Smooth muscle cell (in vitro differentiated cells): ENCODE measurements around the gene NAA30. TPM values are rescaled to one million over a fixed set of nuclear protein-coding genes. Genes with fewer than 3 reads are reported as not detected.

Experiments
- DNase-seq: peaks from one replicate; lab custom pipeline; 2025; ENCODE audit not compliant: unreplicated experiment; lab: John Stamatoyannopoulos, UW
- H2AFZ ChIP-seq: fragments of 200-600 bp; sonication (generic); 2 replicates; pipeline ENCODE4 v1.6.0; 2016; ENCODE audit warnings: antibody characterized with exemption, low read depth, mild to moderate bottlenecking
- H3F3A ChIP-seq: fragments of 200-600 bp; sonication (generic); 2 replicates; pipeline ENCODE4 v1.6.0; 2017; ENCODE audit warnings: antibody characterized with exemption, low read depth
- H3K27ac ChIP-seq: fragments of 200-600 bp; sonication (generic); 2 replicates; pipeline ENCODE4 v1.5.1; 2016; ENCODE audit warnings: low read depth, mild to moderate bottlenecking
- H3K27me3 ChIP-seq: fragments of 200-600 bp; sonication (generic); 2 replicates; pipeline ENCODE4 v1.6.1; 2016; ENCODE audit warnings: low read depth, mild to moderate bottlenecking
- H3K36me3 ChIP-seq: fragments of 200-600 bp; sonication (generic); 2 replicates; pipeline ENCODE4 v1.5.1; 2016; ENCODE audit warnings: low read depth
- H3K4me1 ChIP-seq: fragments of 200-600 bp; sonication (generic); 2 replicates; pipeline ENCODE4 v1.5.1; 2016; ENCODE audit warnings: low read depth
- H3K4me2 ChIP-seq: fragments of 200-600 bp; sonication (generic); 2 replicates; pipeline ENCODE4 v1.6.0; 2016; ENCODE audit warnings: mild to moderate bottlenecking
- H3K4me3 ChIP-seq: fragments of 200-600 bp; sonication (generic); 2 replicates; pipeline ENCODE4 v1.5.1; 2016; ENCODE audit warnings: mild to moderate bottlenecking
- H3K79me2 ChIP-seq: fragments of 200-600 bp; sonication (generic); 2 replicates; pipeline ENCODE4 v1.6.0; 2016; ENCODE audit warnings: low read depth, mild to moderate bottlenecking
- H3K9ac ChIP-seq: fragments of 200-600 bp; sonication (generic); 2 replicates; pipeline ENCODE4 v1.6.0; 2016; ENCODE audit warnings: low read depth
- H3K9me3 ChIP-seq: fragments of 200-600 bp; sonication (generic); replicated peaks from 2 replicates; pipeline ENCODE4 v1.5.1; 2016; ENCODE audit warnings: low read depth
- H4K20me1 ChIP-seq: fragments of 200-600 bp; sonication (generic); 2 replicates; pipeline ENCODE4 v1.6.0; 2016; ENCODE audit warnings: low read depth
- CTCF ChIP-seq: fragments of 200-600 bp; sonication (generic); IDR thresholded peaks from 2 replicates; pipeline ENCODE4 v1.5.1; 2017; ENCODE audit warnings: borderline replicate concordance, mild to moderate bottlenecking, antibody characterized with exemption; ENCODE audit not compliant: insufficient read depth, poor library complexity, severe bottlenecking
- WGBS: methylation state at CpG from one replicate; pipeline ENCODE4 v1.1.7; 2016; ENCODE audit warnings: low lambda C conversion rate; 5-methylcytosine and 5-hydroxymethylcytosine counted together
- polyA plus RNA-seq: library from polyadenylated mRNA; unstranded; fragments of >200 nt; fragmentation: Nextera tagmentation; extraction: Ambion mirVana; gene quantifications from 2 replicates; pipeline ENCODE4 v1.2.1, GENCODE V29; 2016
- total RNA-seq: library from RNA; depleted of rRNA; stranded (reverse); fragments of >200 nt; gene quantifications from 2 replicates; pipeline ENCODE4 v1.2.3, GENCODE V29; 2014

The NAA30 gene
- total and polyA plus RNA-seq, 2 experiments from 2014 or later: 7.4 to 24.0 TPM

DNA sequence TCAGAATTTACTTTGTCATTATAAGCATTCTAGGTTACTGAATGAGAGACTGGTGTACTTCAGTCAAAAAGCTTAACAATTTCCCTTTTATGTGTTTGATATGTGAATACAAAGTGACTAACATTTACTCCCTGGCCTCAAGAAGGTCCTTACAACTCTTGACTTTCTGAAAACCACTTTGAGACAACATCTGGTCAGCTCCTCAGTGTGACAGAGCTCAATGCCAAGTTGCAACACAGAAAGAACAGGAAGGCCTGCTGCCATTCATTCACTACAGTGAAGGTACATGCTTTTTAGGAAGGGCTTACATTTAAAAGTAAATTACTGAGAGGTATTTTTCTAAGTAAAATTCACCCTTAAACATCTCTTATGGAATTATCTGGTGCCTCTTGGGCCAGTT lies 2.3 kb upstream of the NAA30 start:
- Histone ChIP-seq H3K4me3 (no peak overlapping the region), H4K20me1 (peaks cover 19% of the 10 kb centered on the region), H3K4me1 (peaks cover 20% of the 10 kb centered on the region), H3K36me3 (no peaks in the 10 kb centered on the region), H3F3A (no peaks in the 10 kb centered on the region), H3K4me2 (no peak overlapping the region), H3K27ac (no peak overlapping the region), H2AFZ (no peak overlapping the region), H3K9me3 (no peaks in the 10 kb centered on the region), H3K79me2 (peaks cover 23% of the 10 kb centered on the region), H3K27me3 (no peaks in the 10 kb centered on the region), H3K9ac (no peak overlapping the region)
- TF ChIP-seq CTCF: no peak
- no peak for DNase-seq

DNA sequence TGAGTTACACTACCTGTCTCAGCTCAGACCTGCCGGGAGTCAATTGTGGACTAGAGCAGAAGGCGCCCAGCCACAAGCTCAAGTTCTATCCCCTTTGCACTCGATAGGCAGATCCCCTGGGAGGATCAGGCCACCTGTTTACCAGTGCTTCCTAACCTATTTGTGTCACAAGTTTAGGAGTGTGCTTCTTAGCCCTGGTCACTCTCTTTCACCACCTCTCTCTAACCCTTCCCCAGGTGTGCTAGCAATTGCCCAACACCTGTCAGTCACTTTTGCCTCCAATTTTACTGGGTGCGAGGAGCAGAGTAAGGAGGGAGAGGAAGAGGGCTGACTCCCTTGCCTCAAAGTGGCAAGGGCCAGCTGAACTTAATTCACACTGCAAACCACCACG lies 745 bp upstream of the NAA30 start:
- Histone ChIP-seq H3K27me3 (no peaks in the 10 kb centered on the region), H2AFZ (peak overlapping the region; percentile 97), H3K4me3 (peak overlapping the region; percentile 92), H3K9me3 (no peaks in the 10 kb centered on the region), H3K9ac (no peak overlapping the region), H4K20me1 (peaks cover 35% of the 10 kb centered on the region), H3K36me3 (no peaks in the 10 kb centered on the region), H3K4me1 (peaks cover 27% of the 10 kb centered on the region), H3K79me2 (peaks cover 39% of the 10 kb centered on the region), H3K27ac (no peak overlapping the region), H3K4me2 (peak overlapping the region; percentile 99), H3F3A (no peaks in the 10 kb centered on the region)
- 53% methylated on average over 5 of the region's 5 CpGs for WGBS
- DNase-seq: no peak
- TF ChIP-seq CTCF: no peak

GRCh38 chr14:57390806-57391516 lies 575 bp downstream of the NAA30 start:
- no peaks in the 10 kb centered on the region for H3K9me3 ChIP-seq
- peaks cover 52% of the 10 kb centered on the region for H3K79me2 ChIP-seq
- H3K27me3 ChIP-seq: no peaks in the 10 kb centered on the region
- H3K4me2 ChIP-seq: peak overlapping the region; percentile 99
- DNase-seq: no peak
- H3F3A ChIP-seq: no peaks in the 10 kb centered on the region
- H3K4me3 ChIP-seq: peak overlapping the region; percentile 92
- H3K27ac ChIP-seq: peak overlapping the region; percentile 45
- peaks cover 48% of the 10 kb centered on the region for H4K20me1 ChIP-seq
- peak overlapping the region; percentile 97 for H2AFZ ChIP-seq
- H3K4me1 ChIP-seq: peaks cover 27% of the 10 kb centered on the region
- TF ChIP-seq CTCF: no peak
- no peaks in the 10 kb centered on the region for H3K36me3 ChIP-seq
- H3K9ac ChIP-seq: peak overlapping the region; percentile 85
- 2% methylated on average over 56 of the region's 71 CpGs for WGBS
